ENCODE measurements around the gene POFUT2.

Gene POFUT2

DNA sequence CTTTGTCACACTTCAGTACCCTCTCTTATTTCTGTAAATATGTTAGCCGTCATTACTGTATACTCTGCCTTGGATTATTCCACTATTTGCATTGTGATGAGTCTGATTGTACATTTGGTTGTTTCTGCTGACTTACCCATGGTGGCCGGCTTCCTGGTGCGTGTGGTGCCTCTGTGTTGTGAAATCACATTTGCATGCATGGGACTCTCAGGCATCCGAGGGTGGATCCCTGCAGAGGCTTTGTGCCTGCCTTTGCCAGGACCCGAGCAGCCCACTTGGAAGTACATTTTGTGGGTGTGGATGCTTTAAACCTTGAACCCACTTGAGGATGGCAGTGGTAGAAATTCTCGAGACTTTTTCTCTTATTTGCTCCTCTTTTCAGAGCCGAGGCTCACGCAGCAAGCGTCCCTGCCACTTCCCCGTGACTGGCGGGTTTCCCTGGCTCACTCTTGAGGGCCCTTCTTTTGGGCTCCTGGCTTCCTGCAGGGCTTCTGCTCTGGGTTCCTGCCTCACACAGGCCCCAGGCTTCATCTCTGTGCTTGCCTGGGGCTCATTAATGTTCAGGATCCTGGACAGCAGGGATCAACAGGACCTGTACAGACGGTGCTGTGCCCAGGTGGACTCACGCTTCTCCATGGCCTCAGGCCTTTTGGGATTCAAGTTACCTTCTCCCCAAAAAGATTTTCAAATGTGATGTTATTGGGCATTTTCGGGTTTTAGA, 36.6 kb downstream of the POFUT2 start:
- Histone ChIP-seq H3K27ac (no peak overlapping the region), H3K9me3 (ENCODE audit: severe bottlenecking) (no peaks in the 10 kb centered on the region), H3K4me3 (ENCODE audit: low read depth, low read length) (no peak overlapping the region), H3K27me3 (ENCODE audit: insufficient read depth, low read depth, severe bottlenecking) (no peaks in the 10 kb centered on the region), H3K36me3 (no peaks in the 10 kb centered on the region)
- no peak for DNase-seq
- TF ChIP-seq, protein P1, sequence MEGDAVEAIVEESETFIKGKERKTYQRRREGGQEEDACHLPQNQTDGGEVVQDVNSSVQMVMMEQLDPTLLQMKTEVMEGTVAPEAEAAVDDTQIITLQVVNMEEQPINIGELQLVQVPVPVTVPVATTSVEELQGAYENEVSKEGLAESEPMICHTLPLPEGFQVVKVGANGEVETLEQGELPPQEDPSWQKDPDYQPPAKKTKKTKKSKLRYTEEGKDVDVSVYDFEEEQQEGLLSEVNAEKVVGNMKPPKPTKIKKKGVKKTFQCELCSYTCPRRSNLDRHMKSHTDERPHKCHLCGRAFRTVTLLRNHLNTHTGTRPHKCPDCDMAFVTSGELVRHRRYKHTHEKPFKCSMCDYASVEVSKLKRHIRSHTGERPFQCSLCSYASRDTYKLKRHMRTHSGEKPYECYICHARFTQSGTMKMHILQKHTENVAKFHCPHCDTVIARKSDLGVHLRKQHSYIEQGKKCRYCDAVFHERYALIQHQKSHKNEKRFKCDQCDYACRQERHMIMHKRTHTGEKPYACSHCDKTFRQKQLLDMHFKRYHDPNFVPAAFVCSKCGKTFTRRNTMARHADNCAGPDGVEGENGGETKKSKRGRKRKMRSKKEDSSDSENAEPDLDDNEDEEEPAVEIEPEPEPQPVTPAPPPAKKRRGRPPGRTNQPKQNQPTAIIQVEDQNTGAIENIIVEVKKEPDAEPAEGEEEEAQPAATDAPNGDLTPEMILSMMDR (IDR thresholded peaks at IDR 0.05; ENCODE audit: low read depth, low read length): no peak

DNA sequence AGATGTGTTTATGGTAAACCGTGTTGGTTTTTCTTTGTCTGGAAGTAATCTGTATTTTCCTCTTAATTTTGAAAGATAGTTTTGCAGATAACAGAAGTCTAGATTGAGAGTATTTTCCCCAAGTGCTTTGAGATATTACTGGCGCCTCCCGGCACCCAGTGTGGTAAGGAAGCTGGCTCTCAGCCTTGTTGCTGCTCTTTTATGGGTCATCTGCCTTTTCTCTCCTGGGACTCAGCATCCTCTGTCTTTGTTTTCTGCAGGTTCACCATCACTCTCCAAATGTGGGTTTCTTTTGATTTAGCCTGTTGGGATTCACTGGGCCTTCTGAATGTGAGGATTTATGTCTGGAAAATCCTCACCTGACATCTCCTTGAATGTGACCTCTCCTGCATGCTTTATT, 37.4 kb downstream of the POFUT2 start:
- H3K27me3 ChIP-seq (ENCODE audit: insufficient read depth, low read depth, severe bottlenecking): no peaks in the 10 kb centered on the region
- TF ChIP-seq, protein P1 (IDR thresholded peaks at IDR 0.05; ENCODE audit: low read depth, low read length): no peak
- no peaks in the 10 kb centered on the region for H3K36me3 ChIP-seq
- no peaks in the 10 kb centered on the region for H3K9me3 ChIP-seq (ENCODE audit: severe bottlenecking)
- H3K4me3 ChIP-seq (ENCODE audit: low read depth, low read length): no peak overlapping the region
- H3K27ac ChIP-seq: no peak overlapping the region
- DNase-seq: no peak

DNA sequence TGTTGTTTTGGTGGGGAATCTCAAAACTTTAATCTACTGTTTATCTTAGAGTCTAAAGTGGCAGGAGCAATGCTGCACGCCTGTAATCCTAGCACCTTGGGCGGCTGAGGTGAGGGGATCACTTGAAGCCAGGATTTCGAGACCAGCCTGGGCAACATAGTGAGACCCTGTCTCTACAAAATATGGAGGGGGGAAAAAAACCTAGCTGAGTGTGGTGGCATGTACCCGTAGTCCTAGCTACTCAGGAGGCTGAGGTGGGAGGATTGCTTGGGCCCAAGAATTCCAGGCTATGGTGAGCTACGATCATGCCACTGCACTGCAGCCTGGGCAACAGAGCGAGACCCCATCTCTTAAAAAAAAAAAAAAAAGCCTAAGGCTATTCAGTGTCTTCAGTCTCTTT, 38.1 kb downstream of the POFUT2 start:
- no peaks in the 10 kb centered on the region for H3K36me3 ChIP-seq
- H3K4me3 ChIP-seq (ENCODE audit: low read depth, low read length): no peak overlapping the region

DNA sequence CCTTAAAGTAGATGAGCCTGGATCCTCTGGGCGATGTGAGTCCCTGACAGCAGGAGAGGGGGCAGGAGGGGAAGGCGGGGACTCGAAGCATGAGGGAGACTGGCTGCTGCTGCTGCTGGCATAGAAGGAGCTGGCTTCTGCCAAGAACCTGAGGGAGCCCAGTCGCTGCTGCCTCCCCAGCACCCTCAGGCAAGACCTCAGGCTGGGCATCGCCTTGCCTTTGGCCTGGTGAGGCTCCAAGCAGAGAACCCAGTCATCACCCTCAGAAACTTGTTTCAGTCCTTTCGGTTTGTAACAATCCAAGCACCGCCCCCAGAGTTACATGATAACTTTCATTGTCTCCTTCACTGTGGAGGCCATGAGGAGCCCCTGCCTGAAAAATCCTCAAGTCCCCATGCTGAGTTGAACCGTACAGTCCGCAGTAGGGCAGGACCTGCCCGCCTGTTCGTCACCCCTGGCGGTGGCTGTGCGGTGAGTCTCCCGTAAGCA, 38.8 kb downstream of the POFUT2 start:
- H3K36me3 ChIP-seq: no peaks in the 10 kb centered on the region
- H3K27me3 ChIP-seq (ENCODE audit: insufficient read depth, low read depth, severe bottlenecking): no peaks in the 10 kb centered on the region
- peak; percentile 89 for DNase-seq
- H3K27ac ChIP-seq: peak overlapping the region; percentile 47
- peak overlapping the region; percentile 15 for H3K4me3 ChIP-seq (ENCODE audit: low read depth, low read length)
- TF ChIP-seq, protein P1 (IDR thresholded peaks at IDR 0.05; ENCODE audit: low read depth, low read length): no peak
- H3K9me3 ChIP-seq (ENCODE audit: severe bottlenecking): peaks cover under 1% of the 10 kb centered on the region

More for the DNA sequence above, 38.1 kb downstream of the POFUT2 start:
- Histone ChIP-seq H3K9me3 (ENCODE audit: severe bottlenecking) (no peaks in the 10 kb centered on the region), H3K27ac (no peak overlapping the region), H3K27me3 (ENCODE audit: insufficient read depth, low read depth, severe bottlenecking) (no peaks in the 10 kb centered on the region)
- TF ChIP-seq, protein P1 (IDR thresholded peaks at IDR 0.05; ENCODE audit: low read depth, low read length): no peak
- DNase-seq: peak; percentile 4

DNA sequence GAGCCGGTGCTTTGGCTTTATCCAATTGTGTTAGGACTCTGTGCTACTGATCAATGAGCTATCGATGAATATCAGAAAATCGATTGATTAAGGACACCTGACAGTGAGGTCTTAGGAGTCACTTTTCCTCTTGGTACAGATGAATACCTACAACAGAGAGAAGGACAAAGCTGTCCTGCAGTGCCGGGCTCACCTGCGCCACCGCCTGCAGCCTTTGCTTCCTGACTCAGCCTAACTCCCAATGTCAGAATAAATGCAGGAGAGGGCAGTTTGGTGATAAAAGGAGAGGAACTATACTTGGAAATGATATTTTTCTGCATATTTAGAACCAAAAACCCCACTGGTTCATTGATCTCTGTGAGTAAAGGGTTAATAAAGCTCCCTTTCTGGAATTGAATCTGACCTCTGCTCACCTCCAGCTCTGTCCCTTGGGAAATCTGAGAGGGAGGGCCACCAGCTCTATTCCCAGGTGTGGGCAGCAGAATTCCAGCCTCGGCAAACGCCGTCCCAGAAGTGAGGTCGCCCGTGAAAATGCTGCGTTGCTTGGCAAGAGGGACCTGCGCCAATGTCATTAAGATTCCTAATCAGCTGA, 39.3 kb downstream of the POFUT2 start:
- Histone ChIP-seq H3K27ac (peak overlapping the region; percentile 47; the same call in 1 of the 2 replicates), H3K27me3 (ENCODE audit: insufficient read depth, low read depth, severe bottlenecking) (no peaks in the 10 kb centered on the region), H3K36me3 (no peaks in the 10 kb centered on the region), H3K4me3 (ENCODE audit: low read depth, low read length) (peak overlapping the region; percentile 15), H3K9me3 (ENCODE audit: severe bottlenecking) (peaks cover 6% of the 10 kb centered on the region)
- TF ChIP-seq, protein P1 (IDR thresholded peaks at IDR 0.05; ENCODE audit: low read depth, low read length): no peak
- no peak for DNase-seq

Measured in WERI-Rb-1 (cell line).